HG03442 (cell line): ENCODE results near the gene TNFSF13.
"Not testable (repeated sequence)": the region's sequence is repeated elsewhere in the genome, so short reads cannot be mapped to it uniquely, and the experiment has no call there.

ENCODE experiments used
- ATAC-seq: cut with Tn5 transposase; IDR thresholded peaks from one replicate; pipeline ENCODE4 v1.9.1; 2021; ENCODE audit warnings: mild to moderate bottlenecking, moderate library complexity; ENCODE audit not compliant: unreplicated experiment

The TNFSF13 gene

DNA sequence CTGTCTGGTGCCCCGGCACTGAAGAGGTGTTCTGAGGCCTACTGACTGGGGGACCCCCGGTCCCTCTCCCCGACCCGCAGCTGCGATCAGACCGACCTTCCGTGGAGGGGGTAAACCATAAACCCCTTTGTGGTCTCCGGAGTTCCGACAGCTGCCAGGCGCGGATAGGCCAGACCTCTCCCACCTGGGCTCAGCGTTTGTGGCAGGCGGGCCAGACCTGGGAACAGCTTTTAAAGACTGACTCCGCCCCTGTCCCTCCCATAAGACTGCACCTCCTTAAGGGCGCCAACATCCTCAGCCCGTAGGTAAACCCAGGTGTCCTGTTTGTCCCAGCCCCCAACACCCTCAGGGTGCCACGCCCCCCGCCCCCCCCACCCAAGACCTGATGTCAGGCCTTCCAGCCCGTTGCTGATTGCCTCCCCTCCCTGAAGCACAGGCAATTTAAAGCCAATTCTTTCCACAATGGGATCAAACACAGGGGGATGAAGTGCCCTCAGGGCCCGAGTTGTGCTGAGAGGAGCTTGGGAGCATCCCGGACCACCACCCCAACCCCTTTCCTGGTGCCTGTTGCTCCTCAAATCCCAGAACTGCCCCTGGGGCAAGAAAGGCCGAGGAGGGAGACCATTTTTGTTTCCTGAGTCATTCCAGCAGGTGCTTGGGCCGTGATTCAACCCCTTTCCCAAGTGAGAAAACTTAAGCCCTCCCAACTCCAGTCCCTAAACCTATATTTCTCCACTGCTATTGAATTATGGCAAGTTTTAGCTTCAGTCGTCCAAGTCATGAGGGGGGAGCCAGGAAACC lies 31.5 kb downstream of the TNFSF13 start, which contains the start of gene SOX15:
Gene SOX15 (minus strand): TSS at position 204 of the 801 bp plus-strand sequence. CDS start 418 bp downstream, outside the sequence.
- no peak for ATAC-seq

DNA sequence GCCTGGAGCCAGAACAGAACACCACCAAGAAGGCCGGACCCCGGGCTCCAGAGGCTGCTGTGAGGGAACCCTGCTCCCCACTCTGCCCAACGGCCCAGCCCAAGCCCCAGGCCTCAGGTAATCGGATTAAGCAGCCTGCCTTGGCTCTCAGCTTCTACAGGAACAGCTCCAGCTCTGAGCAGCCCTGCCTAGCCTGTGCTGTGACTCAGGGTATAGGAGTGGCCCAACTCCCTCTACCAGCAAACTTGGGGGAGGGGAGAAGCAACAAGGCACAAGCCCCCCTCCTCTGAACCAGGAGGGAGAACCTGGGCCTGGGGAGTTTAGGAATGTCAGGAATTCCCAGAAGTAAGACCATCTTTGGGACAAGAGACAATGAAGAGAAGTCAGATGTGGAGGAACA lies 32.2 kb downstream of the TNFSF13 start:
- ATAC-seq, result no peak

DNA sequence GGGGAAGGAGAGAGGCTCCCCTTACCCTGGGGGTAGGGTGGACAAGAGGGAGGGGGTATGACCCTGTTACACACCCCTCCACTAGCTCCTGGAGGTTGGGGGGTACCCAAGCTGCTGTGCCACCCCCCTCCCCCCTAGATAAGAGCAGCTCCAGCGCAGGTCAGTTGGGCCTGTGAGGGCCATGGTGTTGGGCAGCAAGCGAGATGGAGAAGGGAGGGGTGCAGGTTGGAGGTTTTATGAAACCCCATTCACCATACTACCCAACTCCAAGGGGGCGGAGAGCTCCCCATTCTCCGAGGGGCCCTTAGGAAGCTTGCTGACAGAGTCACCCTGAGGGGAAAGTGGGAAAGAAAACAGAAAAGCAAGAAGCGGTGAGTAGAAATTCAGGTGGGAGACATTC lies 33.0 kb downstream of the TNFSF13 start:
- no peak for ATAC-seq

DNA sequence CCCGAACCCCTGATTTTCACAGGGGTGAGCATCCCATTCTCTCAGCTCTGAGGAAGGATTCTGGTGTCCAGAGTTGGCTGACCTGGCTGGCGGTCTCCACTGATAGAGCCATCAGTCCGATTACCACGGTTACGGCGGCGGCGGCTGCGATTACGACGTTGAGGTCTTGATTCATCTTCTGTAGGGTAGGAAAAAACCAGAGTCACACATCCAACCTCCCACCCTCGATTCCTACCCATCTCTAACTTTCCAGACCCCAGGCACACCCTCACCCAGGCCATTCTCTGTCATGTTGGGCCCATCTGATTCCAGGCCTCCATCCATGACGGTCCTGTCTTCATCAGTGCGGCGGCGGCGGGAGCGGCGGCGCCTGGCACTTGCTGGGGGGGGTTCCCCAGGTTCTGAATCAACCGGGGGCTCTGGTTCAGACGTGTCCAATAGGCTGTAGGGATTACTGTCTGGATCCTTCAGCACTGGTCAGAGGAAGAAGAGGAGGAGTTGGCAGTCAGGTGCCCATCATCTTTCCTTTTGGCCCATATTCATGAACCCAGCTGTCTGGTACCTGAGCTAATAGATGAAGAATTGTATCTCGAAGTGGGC lies 34.0 kb downstream of the TNFSF13 start:
- ATAC-seq, result no peak

DNA sequence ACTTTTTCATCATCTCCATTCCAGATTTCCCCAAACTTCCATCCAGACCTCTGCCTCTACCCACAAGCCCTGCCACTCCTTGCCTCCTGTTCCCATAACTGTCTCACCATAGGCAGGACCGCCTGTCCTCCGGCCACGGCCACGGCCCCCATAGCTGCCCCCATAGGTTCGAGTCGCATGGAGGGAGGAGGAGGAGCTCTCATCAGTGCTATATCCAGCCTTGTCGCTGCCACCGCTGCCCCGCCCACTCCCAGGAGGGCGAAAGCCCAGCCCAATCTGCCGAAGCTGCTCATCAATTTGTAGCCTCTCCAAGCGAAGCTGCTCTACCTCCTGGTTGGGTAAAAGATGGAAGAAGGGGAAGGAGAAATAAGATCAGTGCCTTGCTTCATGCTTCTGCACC lies 34.7 kb downstream of the TNFSF13 start:
- ATAC-seq, result no peak

DNA sequence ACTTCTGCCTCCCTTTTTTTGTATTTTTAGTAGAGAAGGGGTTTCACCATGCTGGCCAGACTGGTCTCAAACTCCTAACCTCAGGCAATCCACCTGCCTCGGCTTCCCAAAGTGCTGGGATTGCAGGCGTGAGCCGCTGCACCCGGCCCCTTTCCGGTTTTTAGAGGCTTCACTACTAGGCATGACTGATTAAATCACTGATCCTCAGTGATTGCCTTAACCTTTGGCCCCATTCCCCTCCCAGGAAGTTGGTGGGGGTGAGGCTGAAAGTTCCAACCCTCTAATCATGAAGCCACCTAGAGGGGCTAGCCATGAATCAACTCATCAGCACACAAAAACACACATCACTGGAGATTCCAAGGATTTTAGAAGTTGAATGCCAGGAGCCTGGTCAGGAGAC lies 39.0 kb downstream of the TNFSF13 start:
- ATAC-seq, result not testable (repeated sequence)

DNA sequence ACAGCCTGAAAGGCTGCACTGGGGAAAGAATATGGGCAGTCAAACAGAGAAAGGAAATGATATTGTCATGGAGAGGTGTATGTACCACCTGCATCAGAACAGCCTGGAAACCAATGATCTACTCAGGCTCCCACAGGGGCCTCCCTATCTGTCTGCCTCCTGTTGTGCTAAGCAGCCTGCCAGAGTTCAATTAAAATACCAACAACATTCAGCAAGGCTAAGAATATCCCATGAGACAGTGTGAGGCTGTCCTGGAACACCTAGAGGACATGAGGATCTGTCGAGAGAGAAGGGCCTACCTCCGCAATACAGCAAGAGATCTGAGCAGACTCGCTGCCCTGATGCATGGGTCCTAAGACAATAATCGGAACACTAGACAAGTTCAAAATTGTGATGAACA lies 47.7 kb downstream of the TNFSF13 start:
- no peak for ATAC-seq

DNA sequence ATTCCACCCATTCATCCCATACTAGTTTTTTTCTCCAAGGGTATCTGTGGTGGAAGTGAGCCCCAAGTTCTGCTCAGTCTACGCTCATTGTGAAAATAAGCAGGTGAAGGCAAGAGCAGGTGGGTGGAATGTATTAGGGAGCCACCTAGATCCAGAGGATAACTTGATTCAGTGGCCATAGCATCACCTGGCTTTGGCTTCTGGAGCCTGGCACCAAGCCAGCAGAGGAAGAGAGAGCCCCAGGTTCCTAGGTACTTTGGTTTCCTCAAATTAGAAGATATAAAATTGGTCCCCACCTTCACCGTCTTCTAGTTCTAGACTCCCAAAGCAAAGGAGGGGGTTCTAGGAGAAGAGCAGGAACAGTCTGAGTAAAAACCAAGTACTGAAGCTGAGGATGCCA lies 52.1 kb downstream of the TNFSF13 start:
- no peak for ATAC-seq
